Spleen (tissue), 7 donors: ENCODE measurements around the gene SLC23A2.

ENCODE experiments used
- CTCF ChIP-seq, 11 experiments: fragments of 200-600 bp in 7 of 11; fragments of 450-650 bp in 4 of 11; sonication (generic) in 4 of 11; IDR thresholded peaks in 8 of 11; conservative IDR thresholded peaks in 3 of 11; 1 replicate in 7 of 11; 2 replicates in 4 of 11; pipeline versions ENCODE4 v1.4.0 to v1.8.0; 2016 to 2021; ENCODE audit warnings: antibody characterized with exemption in 11 of 11, inconsistent platforms in 4 of 11, mild to moderate bottlenecking in 1 of 11
- POLR2A ChIP-seq, 3 donors: fragments of 450-650 bp; IDR thresholded peaks; one replicate each; pipeline ENCODE4 v1.5.1; 2017; ENCODE audit warnings: antibody characterized with exemption in 3 of 3, mild to moderate bottlenecking in 1 of 3
- donor health status: DM: no; HTN: no; CAD: no; lungs with moderate emphysema.
- donor health status: DM: no; HTN: no; CAD: no.
- donor health status: DM: no; HTN: no; CAD: no.

GRCh38 chr20:4871486-4871885 is 129.8 kb downstream of the SLC23A2 start:
- no peak for TF ChIP-seq POLR2A (IDR thresholded peaks at IDR 0.05)
- no peak for TF ChIP-seq CTCF (IDR thresholded peaks at IDR 0.05 in 8 of 11, conservative IDR thresholded peaks at IDR 0.05 in 3 of 11)
